GM12873 (cell line): Measurements from ENCODE around the gene CGAS.

Source experiments
- TF ChIP-seq, protein P1 (sequence below): IDR thresholded peaks from 2 replicates; pipeline ENCODE4 v1.5.1; 2012; ENCODE audit warnings: low read depth, mild to moderate bottlenecking, moderate library complexity, low read length, control low read depth; ENCODE audit not compliant: insufficient read depth; ENCODE audit errors: missing control alignments

The CGAS gene

DNA sequence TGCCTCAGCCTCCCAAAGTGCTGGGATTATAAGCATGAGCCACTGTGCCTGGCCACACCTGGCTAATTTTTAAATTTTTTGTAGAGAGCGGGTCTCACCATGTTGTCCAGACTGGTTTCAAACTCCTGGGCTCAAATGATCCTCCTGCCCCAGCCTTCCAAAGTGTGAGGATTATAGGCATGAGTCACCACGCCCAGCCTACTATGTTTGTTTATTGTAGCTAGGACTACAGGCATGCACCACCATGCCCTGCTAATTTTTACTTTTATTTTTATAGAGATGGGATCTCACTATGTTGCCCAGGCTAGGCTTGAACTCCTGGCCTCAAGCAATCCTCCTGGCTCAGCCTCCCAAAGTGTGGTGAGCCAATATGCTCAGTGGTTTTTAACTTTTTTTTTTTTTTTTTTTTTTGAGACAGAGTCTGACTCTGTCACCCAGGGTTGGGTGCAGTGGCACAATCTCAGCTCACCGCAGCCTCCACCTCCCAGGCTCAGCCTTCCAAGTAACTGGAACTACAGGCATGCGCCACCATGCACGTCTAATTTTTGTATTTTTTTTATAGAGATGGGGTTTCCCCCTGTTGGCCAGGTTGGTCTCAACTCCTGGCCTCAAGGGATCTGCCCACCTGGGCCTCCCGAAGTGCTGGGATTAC is 69.5 kb downstream of the CGAS start:
- TF ChIP-seq, protein P1, sequence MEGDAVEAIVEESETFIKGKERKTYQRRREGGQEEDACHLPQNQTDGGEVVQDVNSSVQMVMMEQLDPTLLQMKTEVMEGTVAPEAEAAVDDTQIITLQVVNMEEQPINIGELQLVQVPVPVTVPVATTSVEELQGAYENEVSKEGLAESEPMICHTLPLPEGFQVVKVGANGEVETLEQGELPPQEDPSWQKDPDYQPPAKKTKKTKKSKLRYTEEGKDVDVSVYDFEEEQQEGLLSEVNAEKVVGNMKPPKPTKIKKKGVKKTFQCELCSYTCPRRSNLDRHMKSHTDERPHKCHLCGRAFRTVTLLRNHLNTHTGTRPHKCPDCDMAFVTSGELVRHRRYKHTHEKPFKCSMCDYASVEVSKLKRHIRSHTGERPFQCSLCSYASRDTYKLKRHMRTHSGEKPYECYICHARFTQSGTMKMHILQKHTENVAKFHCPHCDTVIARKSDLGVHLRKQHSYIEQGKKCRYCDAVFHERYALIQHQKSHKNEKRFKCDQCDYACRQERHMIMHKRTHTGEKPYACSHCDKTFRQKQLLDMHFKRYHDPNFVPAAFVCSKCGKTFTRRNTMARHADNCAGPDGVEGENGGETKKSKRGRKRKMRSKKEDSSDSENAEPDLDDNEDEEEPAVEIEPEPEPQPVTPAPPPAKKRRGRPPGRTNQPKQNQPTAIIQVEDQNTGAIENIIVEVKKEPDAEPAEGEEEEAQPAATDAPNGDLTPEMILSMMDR: no peak

DNA sequence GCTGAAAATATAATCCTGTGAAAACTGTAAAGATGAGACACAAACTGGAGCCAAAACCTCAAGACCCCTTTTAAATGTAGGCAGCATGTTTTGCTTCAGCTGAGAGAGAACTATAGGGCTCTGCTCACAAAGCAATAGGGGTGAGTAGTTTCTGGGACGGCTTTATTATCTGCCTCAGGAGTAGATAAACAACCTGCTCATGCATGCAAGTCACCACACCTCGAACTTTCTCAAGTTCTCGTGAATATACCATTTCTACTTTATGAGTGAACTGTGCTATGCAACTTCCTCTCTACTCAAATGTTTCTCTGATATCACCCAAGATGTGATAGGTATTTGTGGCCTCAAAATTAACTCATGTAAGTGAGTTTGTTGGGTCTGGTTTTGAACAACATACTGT is 74.9 kb downstream of the CGAS start:
- TF ChIP-seq, protein P1: no peak

DNA sequence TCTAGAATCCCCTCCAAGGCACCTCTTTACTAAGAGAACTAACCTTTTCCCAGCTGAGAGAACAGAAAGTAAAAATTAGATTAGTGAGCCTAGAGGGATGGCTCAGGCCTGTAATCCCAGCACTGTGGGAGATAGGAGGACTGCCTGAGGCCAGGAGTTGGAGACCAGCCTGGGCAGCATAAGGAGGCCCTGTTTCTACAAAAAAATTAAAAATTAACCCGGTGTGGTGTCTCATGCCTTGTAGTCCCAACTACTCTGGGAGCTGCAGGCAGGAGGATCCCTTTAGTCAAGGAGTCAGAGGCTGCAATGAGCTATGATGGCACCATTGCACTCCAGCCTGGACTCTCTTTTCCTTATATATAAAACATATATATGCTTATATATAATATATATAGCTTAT is 76.9 kb downstream of the CGAS start:
- TF ChIP-seq, protein P1: no peak
